GM12878 (cell line): Measurements from ENCODE around the gene LPIN1. TPM values are rescaled to one million over a fixed set of nuclear protein-coding genes. Genes with fewer than 3 reads are reported as not detected.

ENCODE experiments used
- ATAC-seq: fragments of 200-7000 bp; cut with Tn5 transposase; 3 replicates; pipeline ENCODE4 v1.9.1; 2020; ENCODE audit warnings: mild to moderate bottlenecking, moderate library complexity
- BruUV-seq: library from RNA; stranded (reverse); fragments of 400-500 nt; replicated peaks from 2 replicates; lab custom pipeline; 2021; lab: Mats Ljungman, UMichigan
- CTCF ChIA-PET: fragments of 300-600 bp; sonication (Branson Sonifier 250); formaldehyde crosslinking; extraction: SDS; loops from one replicate; lab custom pipeline; 2021; ENCODE audit warnings: inconsistent platforms; lab: Yijun Ruan, JAX
- POLR2A ChIA-PET: fragments of 350-600 bp; formaldehyde crosslinking; extraction: SDS; loops from one replicate; lab custom pipeline; 2021; ENCODE audit warnings: inconsistent platforms; lab: Charles Lee
- RAD21 ChIA-PET: fragments of 300-600 bp; sonication (Branson Sonifier 250); formaldehyde crosslinking; loops from one replicate; lab custom pipeline; 2023; ENCODE audit warnings: antibody characterized with exemption; ENCODE audit not compliant: unreplicated experiment; lab: Charles Lee
- SMC1A ChIA-PET: fragments of 300-600 bp; sonication (Branson Sonifier 250); formaldehyde crosslinking; loops from one replicate; lab custom pipeline; 2023; ENCODE audit not compliant: unreplicated experiment, uncharacterized antibody; lab: Charles Lee
- DNase-seq: peaks from one replicate; pipeline ENCODE4 v3.0.0-alpha.2; 2011; ENCODE audit warnings: low read depth, low spot score
- FAIRE-seq: peaks from 3 replicates; lab custom pipeline; 2011; peaks lifted over from hg19 to GRCh38; lab: Jason Lieb, UNC
- H2AFZ ChIP-seq: 2 replicates; pipeline ENCODE4 v1.6.0; 2011; ENCODE audit warnings: low read depth, low read length, control low read depth; ENCODE audit not compliant: control insufficient read depth
- H3K27ac ChIP-seq: 2 replicates; pipeline ENCODE4 v1.5.1; 2011; ENCODE audit warnings: control low read depth; ENCODE audit not compliant: control insufficient read depth, insufficient read depth
- H3K27me3 ChIP-seq, 2 experiments: replicated peaks in 1 of 2; 2 replicates each; pipeline versions ENCODE4 v1.6.0 to v1.6.1; 2011; ENCODE audit warnings: low read length in 1 of 2; ENCODE audit not compliant: control insufficient read depth in 2 of 2, insufficient read depth in 2 of 2
- H3K36me3 ChIP-seq, 2 experiments: 2 replicates each; pipeline ENCODE4 v1.5.1; 2011; ENCODE audit warnings: low read length in 1 of 2; ENCODE audit not compliant: control insufficient read depth in 2 of 2, insufficient read depth in 2 of 2
- H3K4me1 ChIP-seq: 2 replicates; pipeline ENCODE4 v1.6.1; 2011; ENCODE audit warnings: mild to moderate bottlenecking, low read length, moderate library complexity, mixed read lengths; ENCODE audit not compliant: control insufficient read depth, insufficient read depth
- H3K4me2 ChIP-seq: 2 replicates; pipeline ENCODE4 v1.6.0; 2011; ENCODE audit warnings: control low read depth; ENCODE audit not compliant: control insufficient read depth, insufficient read depth
- H3K4me3 ChIP-seq: fragments of 200-600 bp; sonication (generic); 2 replicates; pipeline ENCODE4 v1.5.1; 2016
- H3K79me2 ChIP-seq: 2 replicates; pipeline ENCODE4 v1.6.0; 2011; ENCODE audit warnings: low read length; ENCODE audit not compliant: control insufficient read depth, insufficient read depth
- H3K9ac ChIP-seq: 2 replicates; pipeline ENCODE4 v1.8.0; 2011; ENCODE audit warnings: low read length, control low read depth, mixed read lengths; ENCODE audit not compliant: control insufficient read depth, insufficient read depth
- H3K9me3 ChIP-seq: replicated peaks from 3 replicates; pipeline ENCODE4 v1.5.1; 2011; ENCODE audit warnings: mild to moderate bottlenecking, low read length; ENCODE audit not compliant: control insufficient read depth, insufficient read depth
- H4K20me1 ChIP-seq: 2 replicates; pipeline ENCODE4 v1.6.0; 2011; ENCODE audit not compliant: control insufficient read depth, insufficient read depth
- BCL11A ChIP-seq: IDR thresholded peaks from 2 replicates; pipeline ENCODE4 v1.6.1; 2011; ENCODE audit warnings: low read depth, low read length
- MAX ChIP-seq: IDR thresholded peaks from 2 replicates; pipeline ENCODE4 v1.6.1; 2012; ENCODE audit warnings: low read depth, low read length, improper control_type of control experiment
- MYC ChIP-seq: IDR thresholded peaks from 2 replicates; pipeline ENCODE4 v1.6.1; 2011; ENCODE audit warnings: mild to moderate bottlenecking, low read length, moderate library complexity, inconsistent platforms; ENCODE audit not compliant: insufficient read depth, insufficient replicate concordance, insufficient read length, severe bottlenecking
- NFYA ChIP-seq: IDR thresholded peaks from 2 replicates; pipeline ENCODE4 v1.6.1; 2011; ENCODE audit warnings: low read depth, mild to moderate bottlenecking, low read length, improper control_type of control experiment, borderline replicate concordance
- NKRF ChIP-seq: fragments of 450-650 bp; conservative IDR thresholded peaks from 2 replicates; pipeline ENCODE4 v1.6.1; 2017; ENCODE audit warnings: mild to moderate bottlenecking, moderate library complexity
- NRF1 ChIP-seq: conservative IDR thresholded peaks from 2 replicates; pipeline ENCODE4 v1.6.1; 2011; ENCODE audit warnings: mild to moderate bottlenecking, low read depth, low read length, improper control_type of control experiment
- RUNX3 ChIP-seq: IDR thresholded peaks from 2 replicates; pipeline ENCODE4 v1.6.1; 2012; ENCODE audit warnings: low read length, inconsistent platforms
- SPI1 ChIP-seq: IDR thresholded peaks from 2 replicates; pipeline ENCODE4 v1.6.1; 2011; ENCODE audit warnings: low read depth, mild to moderate bottlenecking, low read length, moderate library complexity, borderline replicate concordance; ENCODE audit not compliant: insufficient read depth
- SREBF1 ChIP-seq: IDR thresholded peaks from 2 replicates; pipeline ENCODE4 v1.6.1; 2012; ENCODE audit warnings: mild to moderate bottlenecking, low read length
- SREBF2 ChIP-seq: IDR thresholded peaks from 2 replicates; pipeline ENCODE4 v1.6.1; 2012; ENCODE audit warnings: mild to moderate bottlenecking, low read length
- TAF1 ChIP-seq: IDR thresholded peaks from 2 replicates; pipeline ENCODE4 v1.6.1; 2011; ENCODE audit warnings: mild to moderate bottlenecking, low read depth, low read length, borderline replicate concordance
- ZBTB33 ChIP-seq: fragments of 450-650 bp; IDR thresholded peaks from 2 replicates; pipeline ENCODE4 v1.6.1; 2017; ENCODE audit warnings: mild to moderate bottlenecking
- WGBS: methylation state at CpG from one replicate; pipeline ENCODE4 v1.1.6; 2016; ENCODE audit warnings: low lambda C conversion rate; ENCODE audit not compliant: insufficient replicate concordance, insufficient coverage; ENCODE audit errors: missing lambda C conversion rate; 5-methylcytosine and 5-hydroxymethylcytosine counted together
- in situ Hi-C: fragments of 300-500 bp; cut with MboI; formaldehyde crosslinking; loops from 9 replicates; pipeline ENCODE4 v1.14.3; 2018; ENCODE audit warnings: mixed read lengths
- intact Hi-C: fragments of 100-400 bp; cut with micrococcal nuclease; formaldehyde crosslinking; loops from one replicate; pipeline ENCODE4 v1.14.2; 2022; ENCODE audit not compliant: unreplicated experiment
- polyA plus RNA-seq, 11 experiments: library from polyadenylated mRNA; depleted of rRNA in 4 of 11; unstranded in 6 of 11; stranded (reverse) in 5 of 11; fragments of >200 nt; fragmentation: Nextera tagmentation in 4 of 11; fragmentation: Illumina TruSeq in 1 of 11; extraction: Ambion mirVana in 4 of 11; extraction: Trizol in 1 of 11; gene quantifications; 1 replicate in 1 of 11; 2 replicates in 10 of 11; pipeline versions ENCODE4 v1.2.1 to v1.2.3, GENCODE V29; 2011 to 2016; ENCODE audit warnings: inconsistent platforms in 2 of 11, missing spikeins in 2 of 11, low read depth in 1 of 11
- total RNA-seq, 4 experiments: library from RNA; depleted of rRNA in 3 of 4; stranded (reverse); fragments of >200 nt in 3 of 4; fragmentation: Illumina TruSeq in 1 of 4; extraction: Trizol in 1 of 4; gene quantifications; 2 replicates each; pipeline versions ENCODE4 v1.2.1 to v1.2.3, GENCODE V29; 2013 to 2021
- TF ChIP-seq, protein P1 (sequence below): fragments of 450-650 bp; IDR thresholded peaks from 2 replicates; pipeline ENCODE4 v1.6.1; 2017; ENCODE audit warnings: low read depth, mild to moderate bottlenecking, moderate library complexity

LPIN1 gene
- total and polyA plus RNA-seq, 10 of the 15 experiments (the other 5 are each of a cell fraction or from before 2014, with no cell fraction given), result 18.8 to 82.5 (median 50.3) TPM

DNA sequence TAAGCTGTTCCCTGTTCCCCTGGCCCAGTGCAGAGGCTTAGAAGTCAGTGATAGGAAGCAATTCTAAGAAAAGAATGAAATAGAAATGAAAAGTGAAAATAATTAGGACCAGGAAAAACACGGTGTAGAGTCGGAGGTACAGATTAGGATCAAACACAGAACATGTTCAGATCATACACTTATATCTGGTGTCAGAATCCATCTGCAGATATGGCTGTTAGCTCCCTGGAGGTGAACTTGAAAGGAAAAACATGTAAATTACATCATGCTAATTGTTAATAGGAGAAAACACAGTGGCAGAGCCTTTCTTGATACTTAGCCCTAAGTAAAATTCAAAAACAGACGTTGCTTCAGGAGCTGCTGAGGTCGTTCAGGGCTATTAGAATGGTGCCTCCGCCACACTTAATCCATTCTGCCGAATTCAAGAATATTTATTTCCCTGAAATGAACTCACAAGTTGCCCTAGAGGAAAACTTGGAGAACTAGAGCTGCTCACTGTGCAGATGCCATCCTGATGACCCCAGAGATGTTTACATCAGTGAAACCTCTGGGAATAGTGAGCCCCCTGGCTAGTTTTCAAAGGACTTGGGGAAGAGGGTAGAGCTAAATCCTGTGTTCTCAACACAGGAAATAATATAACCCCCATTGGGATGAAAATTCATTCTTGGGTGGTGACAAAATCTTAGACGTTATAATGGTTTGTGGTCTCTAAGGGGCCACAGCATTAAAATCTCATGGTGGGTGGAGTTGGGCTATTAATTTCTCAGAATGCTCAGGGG is 27.5 kb downstream of the LPIN1 start:
- DNase-seq (no peak), FAIRE-seq (no peak), ATAC-seq (no peak)
- Histone ChIP-seq H4K20me1 (no peaks in the 10 kb centered on the region), H3K9ac (no peak overlapping the region), H3K79me2 (no peaks in the 10 kb centered on the region), H3K36me3 (peaks cover 12 to 28% of the 10 kb centered on the region in 2 experiments), H3K9me3 (no peaks in the 10 kb centered on the region), H3K4me1 (peaks cover 6% of the 10 kb centered on the region), H3K4me2 (no peak overlapping the region), H3K27ac (no peak overlapping the region), H3K27me3 (no peaks in the 10 kb centered on the region), H3K4me3 (no peak overlapping the region), H2AFZ (no peak overlapping the region)
- no TSS peak for BruUV-seq
- ChIA-PET SMC1A (interaction anchor here (0.7 to 2.6 kb wide), 15 partner anchors 10 to 84 kb away, joined by 3 to 25 read pairs (median 5); no protein-coding TSS in a partner anchor), POLR2A (interaction anchor here (0.8 to 2.1 kb wide), 4 partner anchors 20 to 29 kb away, joined by 3 to 10 read pairs (median 4); no protein-coding TSS in a partner anchor), RAD21 (interaction anchor here (1.6 to 2.6 kb wide), 5 partner anchors 16 to 84 kb away, joined by 4 to 14 read pairs (median 8); no protein-coding TSS in a partner anchor), CTCF (interaction anchor here (0.9 to 2.9 kb wide), 15 partner anchors 10 to 84 kb away, joined by 3 to 26 read pairs (median 4); partner anchors contain the start of gene LPIN1)
- in situ Hi-C loops (no loop called here), intact Hi-C loops (loop anchor here (10.0 kb wide), 1 partner anchor 309 kb away; the partner anchor contains the start of gene E2F6)
- TF ChIP-seq MYC (no peak), BCL11A (no peak), TAF1 (no peak), SPI1 (no peak), NFYA (no peak), MAX (no peak), SREBF1 (no peak), RUNX3 (no peak), ZBTB33 (no peak), NRF1 (no peak), SREBF2 (no peak), NKRF (no peak)
- TF ChIP-seq, protein P1, sequence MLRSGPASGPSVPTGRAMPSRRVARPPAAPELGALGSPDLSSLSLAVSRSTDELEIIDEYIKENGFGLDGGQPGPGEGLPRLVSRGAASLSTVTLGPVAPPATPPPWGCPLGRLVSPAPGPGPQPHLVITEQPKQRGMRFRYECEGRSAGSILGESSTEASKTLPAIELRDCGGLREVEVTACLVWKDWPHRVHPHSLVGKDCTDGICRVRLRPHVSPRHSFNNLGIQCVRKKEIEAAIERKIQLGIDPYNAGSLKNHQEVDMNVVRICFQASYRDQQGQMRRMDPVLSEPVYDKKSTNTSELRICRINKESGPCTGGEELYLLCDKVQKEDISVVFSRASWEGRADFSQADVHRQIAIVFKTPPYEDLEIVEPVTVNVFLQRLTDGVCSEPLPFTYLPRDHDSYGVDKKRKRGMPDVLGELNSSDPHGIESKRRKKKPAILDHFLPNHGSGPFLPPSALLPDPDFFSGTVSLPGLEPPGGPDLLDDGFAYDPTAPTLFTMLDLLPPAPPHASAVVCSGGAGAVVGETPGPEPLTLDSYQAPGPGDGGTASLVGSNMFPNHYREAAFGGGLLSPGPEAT, result no peak
- whole genome bisulfite sequencing, result 48% methylated on average over 7 of the region's 7 CpGs
